Activated CD8-positive, alpha-beta memory T cell treated with anti-CD3 and anti-CD28 coated beads, Interleukin-2, amount 10 ng/mL, durations not matched to agents 7 days and 5 days (primary cell): ENCODE data around the gene TPPP. TPM values are rescaled to one million over a fixed set of nuclear protein-coding genes. Genes with fewer than 3 reads are reported as not detected.

ENCODE experiments used
- ATAC-seq: fragments of 150-1000 bp; cut with Tn5 transposase; one replicate; pipeline ENCODE4 v1.10.0; 2021; ENCODE audit warnings: moderate library complexity
- CTCF ChIA-PET: fragments of 350-600 bp; sonication (Branson Sonifier 250); formaldehyde crosslinking; loops from one replicate; lab custom pipeline; 2021; ENCODE audit warnings: antibody characterized with exemption; lab: Charles Lee
- DNase-seq: peaks from one replicate; pipeline ENCODE4 v3.0.0-alpha.2; 2020
- H3K27ac Mint-ChIP-seq: one replicate; pipeline ENCODE4 v1.8.0; 2021; ENCODE audit warnings: mild to moderate bottlenecking, mixed read lengths
- H3K27me3 Mint-ChIP-seq: one replicate; pipeline ENCODE4 v1.8.0; 2021; ENCODE audit warnings: mixed read lengths
- H3K36me3 Mint-ChIP-seq: one replicate; pipeline ENCODE4 v1.8.0; 2021; ENCODE audit warnings: mild to moderate bottlenecking, mixed read lengths
- H3K4me1 Mint-ChIP-seq: one replicate; pipeline ENCODE4 v1.8.0; 2021; ENCODE audit warnings: mixed read lengths
- H3K4me3 Mint-ChIP-seq: one replicate; pipeline ENCODE4 v1.8.0; 2021; ENCODE audit warnings: mild to moderate bottlenecking, moderate library complexity, mixed read lengths
- H3K9me3 Mint-ChIP-seq: one replicate; pipeline ENCODE4 v1.8.0; 2022; ENCODE audit warnings: low read depth, mixed read lengths
- total RNA-seq, 2 experiments: library from RNA; stranded (reverse); gene quantifications; one replicate each; pipeline ENCODE4 v1.2.3, GENCODE V29; 2021

The TPPP gene
- total RNA-seq, 2 experiments from 2014 or later, result 0.16 to 0.20 TPM

DNA sequence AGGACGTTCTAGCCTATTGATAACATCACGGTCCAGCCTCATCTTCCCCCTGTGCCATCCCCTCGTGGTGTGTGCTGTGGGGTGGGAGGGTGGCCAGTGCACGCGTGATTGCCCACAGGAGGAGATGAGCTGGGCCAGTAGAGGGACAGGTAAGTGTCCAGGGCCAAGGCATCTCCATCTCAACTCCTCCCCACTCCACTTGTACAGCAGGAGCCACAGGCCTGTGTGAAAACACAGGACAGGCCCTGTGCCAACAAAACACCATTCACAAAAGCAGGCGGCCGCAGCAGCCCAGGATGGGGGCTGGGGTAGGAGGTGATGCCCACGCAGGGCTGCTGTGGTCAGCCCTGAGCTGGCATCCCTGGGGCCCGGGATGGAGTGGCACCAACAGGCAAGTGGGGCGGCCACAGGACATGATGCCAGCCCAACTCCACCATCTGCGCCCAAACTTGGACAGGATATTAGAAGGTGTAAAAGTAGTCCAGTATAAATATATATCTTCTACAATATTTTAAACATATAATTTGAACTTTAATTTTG, 32.6 kb downstream of the TPPP start:
- no peak overlapping the region for H3K27ac Mint-ChIP-seq
- ATAC-seq, result no peak

DNA sequence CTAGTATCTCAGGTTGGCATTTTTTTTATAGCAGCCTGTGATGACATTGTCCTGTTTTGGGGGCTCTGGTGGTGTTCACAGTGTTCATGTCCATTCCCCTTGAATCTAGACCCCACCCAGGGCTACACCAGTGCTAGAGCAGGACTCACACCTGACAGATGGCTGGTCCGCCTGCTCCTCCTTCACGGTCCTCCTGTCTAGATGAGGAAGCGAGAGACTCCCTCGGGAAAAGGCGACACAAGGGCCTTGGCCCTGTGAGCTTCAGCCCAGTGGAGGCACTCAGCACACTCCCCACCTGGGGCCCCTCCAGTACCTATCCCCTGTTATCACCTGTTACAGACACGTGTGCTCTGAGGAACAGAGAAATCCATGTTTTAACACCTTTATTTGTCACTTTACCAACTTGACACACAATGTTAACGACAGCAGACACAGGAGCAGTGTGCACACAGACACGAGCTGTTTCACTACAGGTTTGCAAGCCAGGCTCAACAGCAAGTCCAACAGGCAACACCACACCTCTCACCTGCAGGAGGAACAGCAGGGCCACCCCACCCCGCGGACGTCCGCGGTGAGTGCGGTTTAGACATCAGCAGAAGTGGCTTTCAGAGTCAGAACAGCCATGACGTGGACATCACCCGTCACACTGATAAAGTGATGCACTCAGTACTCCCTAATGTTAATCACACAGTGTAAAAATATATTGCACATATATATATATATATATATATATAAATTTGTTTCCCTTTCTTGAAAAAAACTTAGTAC, 33.5 kb downstream of the TPPP start:
- Mint-ChIP-seq H3K27me3 (no peaks in the 10 kb centered on the region), H3K4me3 (no peak overlapping the region), H3K27ac (no peak overlapping the region), H3K36me3 (peaks cover 47% of the 10 kb centered on the region), H3K9me3 (no peaks in the 10 kb centered on the region), H3K4me1 (no peaks in the 10 kb centered on the region)
- ATAC-seq, result no peak
- CTCF ChIA-PET, result no interaction called here
- no peak for DNase-seq

More for the DNA sequence above, 32.6 kb downstream of the TPPP start:
- Mint-ChIP-seq H3K4me1 (no peaks in the 10 kb centered on the region), H3K4me3 (no peak overlapping the region), H3K27me3 (no peaks in the 10 kb centered on the region), H3K9me3 (no peaks in the 10 kb centered on the region), H3K36me3 (peaks cover 45% of the 10 kb centered on the region)
- CTCF ChIA-PET, result no interaction called here
- no peak for DNase-seq

DNA sequence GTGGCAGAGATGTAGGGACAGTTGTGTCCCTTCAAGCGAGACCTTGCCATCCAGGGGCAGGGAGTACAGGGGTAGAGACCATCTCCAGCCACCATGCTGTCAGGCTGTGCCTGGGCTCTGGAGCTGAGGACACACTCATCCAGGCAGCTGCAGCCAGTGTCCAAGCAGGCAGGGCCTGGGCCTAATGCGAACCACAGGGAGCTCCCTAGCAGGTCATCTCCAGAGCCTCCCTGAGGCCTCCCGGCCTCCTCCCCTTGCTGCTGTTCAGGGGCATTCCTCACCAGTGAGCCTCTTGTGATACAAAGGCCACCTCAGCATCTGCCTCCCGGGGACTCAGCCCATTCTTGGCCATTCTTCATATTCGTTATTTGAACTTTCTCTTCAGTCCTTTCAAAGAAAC, 35.0 kb downstream of the TPPP start:
- H3K4me3 Mint-ChIP-seq, result no peak overlapping the region
- peaks cover 46% of the 10 kb centered on the region for H3K36me3 Mint-ChIP-seq
- H3K27ac Mint-ChIP-seq, result no peak overlapping the region
- no peaks in the 10 kb centered on the region for H3K27me3 Mint-ChIP-seq
- ATAC-seq (no peak), DNase-seq (no peak)
- no peaks in the 10 kb centered on the region for H3K4me1 Mint-ChIP-seq
- no peaks in the 10 kb centered on the region for H3K9me3 Mint-ChIP-seq
- CTCF ChIA-PET, result no interaction called here

DNA sequence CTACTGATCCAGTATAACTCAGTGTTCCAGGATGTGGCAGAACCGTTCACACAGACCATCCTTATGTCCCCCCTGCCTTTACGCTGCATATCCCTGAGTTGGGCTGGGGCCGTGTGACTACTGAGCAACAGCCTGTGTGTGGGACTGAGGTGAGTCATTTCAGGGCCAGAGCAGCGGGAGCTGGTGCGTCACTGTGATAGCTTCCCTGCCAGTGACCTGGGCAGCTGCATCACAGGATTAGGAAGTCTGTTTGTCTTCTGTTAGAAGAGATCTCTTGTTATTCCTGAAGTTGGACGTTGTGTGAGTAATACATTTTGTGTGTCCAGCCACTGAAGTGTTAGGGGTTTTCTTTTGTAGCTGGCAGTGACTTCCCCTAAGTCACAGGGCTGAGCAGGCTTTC, 35.6 kb downstream of the TPPP start:
- H3K4me1 Mint-ChIP-seq, result no peaks in the 10 kb centered on the region
- peaks cover 45% of the 10 kb centered on the region for H3K36me3 Mint-ChIP-seq
- H3K9me3 Mint-ChIP-seq, result no peaks in the 10 kb centered on the region
- H3K27me3 Mint-ChIP-seq, result no peaks in the 10 kb centered on the region
- H3K27ac Mint-ChIP-seq, result no peak overlapping the region
- DNase-seq (no peak), ATAC-seq (no peak)
- CTCF ChIA-PET, result no interaction called here
- no peak overlapping the region for H3K4me3 Mint-ChIP-seq

DNA sequence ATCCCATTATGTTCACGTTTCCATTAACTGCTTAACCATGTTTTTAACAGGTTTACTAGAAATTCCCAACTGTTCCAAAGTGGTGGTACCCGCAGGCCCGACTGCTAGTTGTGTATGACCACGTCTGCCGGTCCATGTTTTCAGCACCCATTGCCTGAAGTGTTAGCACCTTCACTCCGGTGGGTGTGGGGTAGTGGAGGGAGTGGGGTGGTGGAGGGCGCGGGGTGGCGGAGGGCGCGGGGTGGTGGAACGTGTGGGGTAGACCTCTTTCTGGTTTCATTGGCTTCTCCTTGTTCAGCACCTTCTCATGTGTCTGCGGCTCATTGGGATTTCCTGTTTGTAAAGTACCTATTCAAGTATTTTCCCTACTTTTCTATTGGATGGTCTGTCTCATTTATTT, 37.7 kb downstream of the TPPP start:
- no peak overlapping the region for H3K27ac Mint-ChIP-seq
- H3K4me3 Mint-ChIP-seq, result no peak overlapping the region
- no peaks in the 10 kb centered on the region for H3K9me3 Mint-ChIP-seq
- H3K36me3 Mint-ChIP-seq, result peaks cover 42% of the 10 kb centered on the region
- DNase-seq (no peak), ATAC-seq (no peak)
- no peaks in the 10 kb centered on the region for H3K4me1 Mint-ChIP-seq
- H3K27me3 Mint-ChIP-seq, result no peaks in the 10 kb centered on the region
- CTCF ChIA-PET, result no interaction called here

DNA sequence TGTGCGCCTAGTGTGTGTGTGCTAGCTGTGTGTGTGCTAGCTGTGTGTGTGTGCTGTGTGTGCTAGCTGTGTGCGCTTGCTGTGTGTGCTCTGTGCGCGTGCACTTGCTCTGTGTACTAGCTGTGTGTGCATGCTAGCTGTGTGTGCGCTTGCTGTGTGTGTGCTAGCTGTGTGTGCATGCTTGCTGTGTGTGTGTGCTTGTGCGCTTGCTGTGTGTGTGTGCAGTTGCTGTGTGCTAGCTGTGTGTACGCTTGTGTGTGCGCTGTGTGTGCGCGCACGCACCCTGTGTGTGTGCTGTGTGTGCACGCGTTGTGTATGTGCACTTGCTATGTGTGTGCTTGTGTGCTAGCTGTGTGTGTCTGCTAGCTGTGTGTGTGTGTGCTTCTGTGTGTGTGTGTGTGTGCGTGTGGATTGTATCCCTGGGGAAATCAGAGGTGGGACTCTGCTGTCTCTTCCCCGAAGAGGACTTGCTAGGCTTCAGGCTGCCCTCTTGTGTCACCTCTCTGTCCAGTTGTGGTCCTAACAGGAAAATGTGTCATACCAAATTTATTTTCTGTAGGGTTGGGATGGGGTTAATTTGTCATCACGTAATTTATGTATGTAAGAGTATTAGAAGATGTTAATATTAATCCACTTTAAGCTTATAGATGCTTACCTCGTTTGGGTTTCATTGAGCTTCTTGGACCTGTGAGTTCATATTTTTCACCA, 38.9 kb downstream of the TPPP start:
- no peak for ATAC-seq

DNA sequence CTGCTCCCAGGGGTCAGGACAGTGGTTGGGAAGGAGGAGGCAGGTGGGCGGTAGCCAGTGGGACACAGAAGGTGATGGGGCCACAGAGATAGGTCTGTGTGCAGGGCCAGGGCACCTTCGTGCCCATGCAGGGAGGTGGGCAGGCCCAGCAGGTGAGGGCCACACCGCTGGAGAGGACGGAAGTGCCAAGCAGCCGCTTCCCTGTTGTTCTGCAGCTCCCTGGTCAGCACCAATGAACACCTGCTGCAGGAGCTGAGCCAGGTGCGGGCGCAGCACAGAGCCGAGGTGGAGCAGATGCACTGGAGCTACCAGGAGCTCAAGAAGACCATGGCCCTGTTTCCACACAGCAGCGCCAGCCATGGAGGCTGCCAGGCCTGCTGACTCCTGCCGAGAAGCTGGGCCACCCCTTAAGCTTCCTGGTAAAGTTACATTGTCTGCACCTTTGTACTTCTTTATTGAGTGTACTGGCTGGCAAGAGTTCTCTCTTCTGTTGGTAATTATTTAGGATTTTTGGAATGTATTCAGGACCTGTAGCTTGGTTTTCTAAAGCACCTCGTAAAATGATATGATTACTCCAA, 40.3 kb downstream of the TPPP start:
- ATAC-seq, result no peak
- CTCF ChIA-PET, result interaction anchor here (1.5 kb wide), 1 partner anchor 17 kb away, joined by 6 read pairs; no protein-coding TSS in a partner anchor
- no peak for DNase-seq
- Mint-ChIP-seq H3K4me1 (no peaks in the 10 kb centered on the region), H3K27ac (no peak overlapping the region), H3K27me3 (no peaks in the 10 kb centered on the region), H3K9me3 (no peaks in the 10 kb centered on the region), H3K4me3 (no peak overlapping the region), H3K36me3 (peaks cover 24% of the 10 kb centered on the region)

More for the DNA sequence above, 38.9 kb downstream of the TPPP start:
- Mint-ChIP-seq H3K27ac (no peak overlapping the region), H3K9me3 (no peaks in the 10 kb centered on the region), H3K36me3 (peaks cover 33% of the 10 kb centered on the region), H3K27me3 (no peaks in the 10 kb centered on the region), H3K4me1 (no peaks in the 10 kb centered on the region), H3K4me3 (no peak overlapping the region)
- DNase-seq, result no peak
- CTCF ChIA-PET, result interaction anchor here (1.5 kb wide), 1 partner anchor 15 kb away, joined by 6 read pairs; no protein-coding TSS in a partner anchor

DNA sequence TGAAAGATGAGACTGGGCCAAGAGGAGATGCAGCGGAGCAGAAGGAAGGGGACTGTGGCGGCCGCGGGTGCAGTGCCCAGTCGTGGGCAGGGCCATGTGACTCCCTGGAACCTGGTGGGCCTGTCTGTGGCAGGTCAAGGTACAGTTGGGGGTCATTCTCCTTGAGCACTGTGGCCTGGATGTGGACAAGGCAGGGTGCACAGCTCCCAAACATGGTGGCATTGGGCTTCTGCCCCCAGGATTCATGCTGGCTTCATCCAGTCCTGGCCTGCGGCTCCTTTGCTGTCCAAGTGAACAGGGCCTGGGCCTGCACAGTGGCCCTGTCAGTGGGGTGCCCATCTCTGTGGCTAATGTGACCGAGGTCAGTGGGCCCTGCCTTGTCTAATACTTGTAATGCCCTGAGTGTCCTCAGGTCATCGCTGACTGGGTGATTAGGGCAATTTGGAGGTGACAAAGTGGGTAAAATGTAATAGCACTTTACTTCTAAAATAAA, 41.1 kb downstream of the TPPP start:
- Mint-ChIP-seq H3K4me3 (no peak overlapping the region), H3K27me3 (no peaks in the 10 kb centered on the region), H3K36me3 (peaks cover 18% of the 10 kb centered on the region), H3K4me1 (no peaks in the 10 kb centered on the region), H3K27ac (no peak overlapping the region), H3K9me3 (no peaks in the 10 kb centered on the region)
- CTCF ChIA-PET, result no interaction called here
- DNase-seq (no peak), ATAC-seq (no peak)

DNA sequence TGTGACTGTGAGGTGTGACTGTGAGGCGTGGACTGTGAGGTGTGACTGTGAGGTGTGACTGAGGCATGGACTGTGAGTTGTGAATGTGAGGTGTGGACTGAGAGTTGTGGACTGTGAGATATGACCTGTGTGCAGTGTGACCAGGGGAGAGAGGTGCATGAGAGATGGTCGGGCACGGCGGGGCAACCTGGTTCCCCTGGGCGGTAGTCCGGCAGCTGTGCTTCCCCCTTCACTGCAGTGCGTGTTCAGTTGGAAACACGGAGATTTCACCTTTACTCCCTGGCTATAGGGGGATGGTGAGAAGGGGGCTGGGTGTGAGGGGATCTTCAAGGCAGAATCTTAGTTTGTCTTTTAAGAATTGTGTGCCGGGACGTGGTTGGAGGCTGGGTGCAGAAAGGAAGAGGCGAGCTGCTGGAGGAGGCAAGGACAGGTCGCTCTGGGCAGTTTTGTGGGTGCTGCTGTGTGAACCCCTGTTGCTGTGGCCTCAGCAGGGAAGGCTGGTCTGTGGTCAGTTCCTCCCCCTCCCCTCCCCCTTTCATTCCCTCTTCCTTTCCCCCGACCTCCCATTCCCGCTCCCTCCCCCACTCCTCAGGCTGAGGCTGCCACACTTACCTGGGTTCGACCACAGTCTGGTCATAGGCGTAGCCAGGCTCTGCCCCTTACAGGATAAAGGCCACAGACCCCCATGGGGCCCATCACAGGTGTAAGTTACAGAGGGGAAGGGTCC, 41.7 kb downstream of the TPPP start:
- H3K27ac Mint-ChIP-seq, result no peak overlapping the region
- DNase-seq (no peak), ATAC-seq (no peak)
- no peak overlapping the region for H3K4me3 Mint-ChIP-seq
- CTCF ChIA-PET, result no interaction called here
- no peaks in the 10 kb centered on the region for H3K9me3 Mint-ChIP-seq
- H3K4me1 Mint-ChIP-seq, result no peaks in the 10 kb centered on the region
- H3K36me3 Mint-ChIP-seq, result peaks cover 19% of the 10 kb centered on the region
- no peaks in the 10 kb centered on the region for H3K27me3 Mint-ChIP-seq

DNA sequence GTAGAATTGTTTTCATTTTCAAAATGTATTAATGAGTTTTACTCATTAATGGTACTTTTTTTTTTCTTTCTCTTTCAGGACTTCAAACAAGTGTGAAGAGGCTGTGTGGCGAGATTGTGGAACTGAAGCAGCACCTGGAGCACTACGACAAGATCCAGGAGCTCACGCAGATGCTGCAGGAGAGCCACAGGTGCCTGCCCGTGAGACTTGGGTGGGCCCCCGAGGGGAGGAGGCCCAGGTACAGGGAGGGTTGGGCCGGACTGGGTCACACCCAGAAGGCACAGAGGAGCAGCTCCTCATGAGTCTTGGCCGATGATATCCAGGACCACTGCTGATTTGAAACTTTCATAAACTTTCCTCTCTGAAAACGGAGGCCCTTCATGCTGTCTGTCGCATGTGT, 45.4 kb downstream of the TPPP start:
- DNase-seq (no peak), ATAC-seq (no peak)
- Mint-ChIP-seq H3K27ac (no peak overlapping the region), H3K36me3 (peaks cover 26% of the 10 kb centered on the region), H3K4me1 (peaks cover 5% of the 10 kb centered on the region), H3K9me3 (no peaks in the 10 kb centered on the region), H3K27me3 (no peaks in the 10 kb centered on the region), H3K4me3 (no peak overlapping the region)
- CTCF ChIA-PET, result interaction anchor here (0.8 kb wide), 1 partner anchor 22 kb away, joined by 3 read pairs; no protein-coding TSS in a partner anchor

DNA sequence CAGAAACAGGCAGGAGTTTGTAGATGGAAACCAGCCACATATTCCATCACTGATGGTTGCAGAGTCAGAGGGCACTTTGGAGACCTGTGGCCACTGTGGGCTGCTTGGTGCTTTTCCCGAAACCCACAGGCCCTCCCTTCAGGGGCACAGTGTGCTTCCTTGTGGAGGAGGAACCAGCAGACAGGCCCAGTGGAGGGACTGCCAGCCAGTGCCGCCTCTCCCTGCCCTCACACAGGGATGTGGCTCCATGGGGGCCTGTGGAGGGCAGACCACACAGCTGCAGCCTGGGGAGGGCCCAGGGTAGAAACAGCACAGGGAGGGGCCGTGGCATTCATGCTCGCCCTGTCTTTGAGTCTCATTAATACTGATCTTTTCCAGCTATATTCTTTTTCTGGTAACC, 45.8 kb downstream of the TPPP start:
- no peak overlapping the region for H3K27ac Mint-ChIP-seq
- H3K4me1 Mint-ChIP-seq, result peaks cover 5% of the 10 kb centered on the region
- peaks cover 26% of the 10 kb centered on the region for H3K36me3 Mint-ChIP-seq
- H3K4me3 Mint-ChIP-seq, result no peak overlapping the region
- DNase-seq (no peak), ATAC-seq (no peak)
- no peaks in the 10 kb centered on the region for H3K27me3 Mint-ChIP-seq
- CTCF ChIA-PET, result interaction anchor here (0.8 kb wide), 1 partner anchor 23 kb away, joined by 3 read pairs; no protein-coding TSS in a partner anchor
- no peaks in the 10 kb centered on the region for H3K9me3 Mint-ChIP-seq

DNA sequence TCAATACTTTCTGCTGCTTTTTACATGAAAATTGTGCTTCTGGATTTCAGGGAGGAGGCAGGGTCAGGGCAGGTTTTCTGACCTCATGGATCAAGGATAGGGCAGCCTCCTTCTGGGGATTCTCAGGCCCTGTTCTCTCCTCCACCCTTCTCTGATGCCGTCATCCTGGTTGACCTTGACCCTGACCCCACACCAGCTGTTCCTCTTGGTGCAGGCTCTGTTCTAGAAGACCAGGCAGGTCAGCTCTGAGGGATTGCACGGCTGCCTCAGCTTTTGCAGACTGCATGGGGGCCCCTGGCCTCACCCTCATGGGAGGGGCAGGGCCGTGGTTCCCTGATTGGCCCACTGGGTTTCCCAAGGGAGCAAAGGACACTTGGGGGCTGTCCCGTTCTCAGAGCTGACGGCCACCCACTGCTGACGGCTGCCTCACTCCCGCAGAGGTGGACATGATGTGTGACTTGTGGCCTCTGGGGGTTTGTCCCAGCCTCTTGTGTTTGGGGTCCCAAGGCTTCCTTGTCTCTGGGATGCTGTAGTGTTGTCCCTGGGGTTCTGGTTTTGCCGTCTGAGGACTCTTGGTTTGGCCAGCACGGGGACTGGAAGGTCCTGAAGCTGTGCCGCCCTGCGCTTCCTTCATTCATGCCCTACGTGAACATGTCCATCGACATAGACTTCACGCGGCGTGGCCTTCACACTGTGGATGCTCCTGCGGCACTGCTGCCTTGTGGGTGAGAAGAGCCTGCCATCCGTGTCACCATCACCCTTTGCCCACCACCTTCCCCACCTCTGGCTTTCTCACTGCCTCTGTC, 46.6 kb downstream of the TPPP start:
- Mint-ChIP-seq H3K9me3 (no peaks in the 10 kb centered on the region), H3K36me3 (peaks cover 20% of the 10 kb centered on the region)

More for the DNA sequence above, 46.6 kb downstream of the TPPP start:
- H3K27me3 Mint-ChIP-seq, result no peaks in the 10 kb centered on the region
- DNase-seq (no peak), ATAC-seq (no peak)
- H3K27ac Mint-ChIP-seq, result no peak overlapping the region
- H3K4me3 Mint-ChIP-seq, result no peak overlapping the region
- CTCF ChIA-PET, result interaction anchor here (0.8 kb wide), 1 partner anchor 23 kb away, joined by 3 read pairs; no protein-coding TSS in a partner anchor
- H3K4me1 Mint-ChIP-seq, result peaks cover 5% of the 10 kb centered on the region
